NCI-H2227 (cell line): ENCODE results near the gene RIMS1.

Experiments used
- DNase-seq: peaks from one replicate; lab custom pipeline; 2025; ENCODE audit not compliant: unreplicated experiment; lab: John Stamatoyannopoulos, UW

Gene RIMS1

GRCh38 chr6:72218125-72218524, 331.8 kb downstream of the RIMS1 start:
- DNase-seq, result peak; percentile 41

- DNase-seq, result no peak
These were observed 333.2 kb downstream of the RIMS1 start for GRCh38 chr6:72219536-72219935.

GRCh38 chr6:72238021-72238420, 351.7 kb downstream of the RIMS1 start:
- DNase-seq, result no peak

GRCh38 chr6:72238900-72239299, 352.6 kb downstream of the RIMS1 start:
- DNase-seq, result no peak

GRCh38 chr6:72245565-72245964, 359.2 kb downstream of the RIMS1 start:
- DNase-seq, result no peak

GRCh38 chr6:72246926-72247325, 360.6 kb downstream of the RIMS1 start:
- DNase-seq, result no peak

GRCh38 chr6:72248621-72249020, 362.3 kb downstream of the RIMS1 start:
- no peak for DNase-seq

- DNase-seq, result no peak
These were observed 364.3 kb downstream of the RIMS1 start for GRCh38 chr6:72250664-72251063.

GRCh38 chr6:72260489-72260888, 374.1 kb downstream of the RIMS1 start:
- DNase-seq, result no peak

- no peak for DNase-seq
These were observed 375.2 kb downstream of the RIMS1 start for GRCh38 chr6:72261554-72261953.

- no peak for DNase-seq
These were observed 375.9 kb downstream of the RIMS1 start for GRCh38 chr6:72262254-72262653.

GRCh38 chr6:72267470-72267869, 381.1 kb downstream of the RIMS1 start:
- no peak for DNase-seq

- no peak for DNase-seq
These were observed 385.2 kb downstream of the RIMS1 start for GRCh38 chr6:72271531-72271930.

- DNase-seq, result no peak
These were observed 386.6 kb downstream of the RIMS1 start for GRCh38 chr6:72272958-72273357.

- DNase-seq, result no peak
These were observed 389.5 kb downstream of the RIMS1 start for GRCh38 chr6:72275888-72276287.

GRCh38 chr6:72282201-72282600, 395.9 kb downstream of the RIMS1 start:
- DNase-seq, result no peak

GRCh38 chr6:72283571-72283970, 397.2 kb downstream of the RIMS1 start:
- no peak for DNase-seq

- DNase-seq, result no peak
These were observed 400.6 kb downstream of the RIMS1 start for GRCh38 chr6:72286911-72287311.

- DNase-seq, result no peak
These were observed 401.5 kb downstream of the RIMS1 start for GRCh38 chr6:72287801-72288200.

GRCh38 chr6:72288592-72288991, 402.2 kb downstream of the RIMS1 start:
- no peak for DNase-seq

GRCh38 chr6:72290620-72291019, 404.3 kb downstream of the RIMS1 start:
- no peak for DNase-seq

- no peak for DNase-seq
These were observed 410.0 kb downstream of the RIMS1 start for GRCh38 chr6:72296375-72296774.

GRCh38 chr6:72305971-72306370, 419.6 kb downstream of the RIMS1 start:
- no peak for DNase-seq
